Neural crest cell (in vitro differentiated cells): ENCODE measurements around the gene ZNF283. TPM values are rescaled to one million over a fixed set of nuclear protein-coding genes. Genes with fewer than 3 reads are reported as not detected.
"Not testable (repeated sequence)": the region's sequence is repeated elsewhere in the genome, so short reads cannot be mapped to it uniquely, and the experiment has no call there.

Experiments used
- DNase-seq: peaks from one replicate; pipeline ENCODE4 v3.0.0; 2021; ENCODE audit warnings: low read depth, mixed read lengths, low spot score
- H3K27ac Mint-ChIP-seq: one replicate; pipeline ENCODE4 v1.8.0; 2021; ENCODE audit warnings: mild to moderate bottlenecking, mixed read lengths; ENCODE audit not compliant: unreplicated experiment
- H3K27me3 Mint-ChIP-seq: 2 replicates; pipeline ENCODE4 v1.8.0; 2021; ENCODE audit warnings: low read depth, mild to moderate bottlenecking, mixed read lengths
- H3K36me3 Mint-ChIP-seq: 2 replicates; pipeline ENCODE4 v1.8.0; 2021; ENCODE audit warnings: low read depth, mild to moderate bottlenecking, mixed read lengths
- H3K4me1 Mint-ChIP-seq: 2 replicates; pipeline ENCODE4 v1.8.0; 2021; ENCODE audit warnings: mixed read lengths
- H3K4me3 Mint-ChIP-seq: one replicate; pipeline ENCODE4 v1.8.0; 2021; ENCODE audit warnings: mild to moderate bottlenecking, mixed read lengths
- H3K9me3 Mint-ChIP-seq: 2 replicates; pipeline ENCODE4 v1.8.0; 2021; ENCODE audit warnings: mixed read lengths
- total RNA-seq: library from RNA; stranded (reverse); gene quantifications from 2 replicates; pipeline ENCODE4 v1.2.1, GENCODE V29; 2021
- TF ChIP-seq, protein P1 (sequence below): fragments of 200-600 bp; sonication (generic); conservative IDR thresholded peaks from 2 replicates; pipeline ENCODE4 v1.5.0; 2021; ENCODE audit warnings: antibody characterized with exemption, mild to moderate bottlenecking

The ZNF283 gene
- total RNA-seq, 1 donor from 2014 or later = 13.6 TPM

DNA sequence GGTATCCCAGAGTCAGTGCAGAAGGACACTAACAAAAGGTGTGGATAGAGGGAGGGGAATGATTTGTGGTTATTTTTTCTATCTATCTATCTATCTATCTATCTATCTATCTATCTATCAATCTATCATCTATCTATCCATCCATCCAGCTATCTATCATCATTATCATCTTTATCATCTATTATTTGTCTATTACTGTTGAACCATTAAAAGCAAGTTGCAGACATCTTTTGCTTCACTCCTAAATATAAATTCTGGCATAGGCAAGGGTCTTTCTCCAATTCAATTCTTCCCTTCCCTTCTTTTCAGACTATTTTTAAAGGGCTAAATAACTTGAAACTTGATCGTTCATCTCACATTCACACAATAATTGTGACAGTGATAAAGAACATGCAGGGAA, 14.9 kb upstream of the ZNF283 start:
- Mint-ChIP-seq H3K9me3 (peaks cover 4% of the 10 kb centered on the region), H3K27me3 (peaks cover 54% of the 10 kb centered on the region), H3K36me3 (no peaks in the 10 kb centered on the region), H3K4me1 (peaks cover 12% of the 10 kb centered on the region), H3K27ac (no peak overlapping the region), H3K4me3 (no peak overlapping the region)
- DNase-seq = no peak
- TF ChIP-seq, protein P1, sequence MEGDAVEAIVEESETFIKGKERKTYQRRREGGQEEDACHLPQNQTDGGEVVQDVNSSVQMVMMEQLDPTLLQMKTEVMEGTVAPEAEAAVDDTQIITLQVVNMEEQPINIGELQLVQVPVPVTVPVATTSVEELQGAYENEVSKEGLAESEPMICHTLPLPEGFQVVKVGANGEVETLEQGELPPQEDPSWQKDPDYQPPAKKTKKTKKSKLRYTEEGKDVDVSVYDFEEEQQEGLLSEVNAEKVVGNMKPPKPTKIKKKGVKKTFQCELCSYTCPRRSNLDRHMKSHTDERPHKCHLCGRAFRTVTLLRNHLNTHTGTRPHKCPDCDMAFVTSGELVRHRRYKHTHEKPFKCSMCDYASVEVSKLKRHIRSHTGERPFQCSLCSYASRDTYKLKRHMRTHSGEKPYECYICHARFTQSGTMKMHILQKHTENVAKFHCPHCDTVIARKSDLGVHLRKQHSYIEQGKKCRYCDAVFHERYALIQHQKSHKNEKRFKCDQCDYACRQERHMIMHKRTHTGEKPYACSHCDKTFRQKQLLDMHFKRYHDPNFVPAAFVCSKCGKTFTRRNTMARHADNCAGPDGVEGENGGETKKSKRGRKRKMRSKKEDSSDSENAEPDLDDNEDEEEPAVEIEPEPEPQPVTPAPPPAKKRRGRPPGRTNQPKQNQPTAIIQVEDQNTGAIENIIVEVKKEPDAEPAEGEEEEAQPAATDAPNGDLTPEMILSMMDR = no peak

- Mint-ChIP-seq H3K27ac (no peak overlapping the region), H3K27me3 (peaks cover 52% of the 10 kb centered on the region), H3K4me3 (no peak overlapping the region), H3K4me1 (peaks cover 8% of the 10 kb centered on the region), H3K9me3 (peaks cover 4% of the 10 kb centered on the region), H3K36me3 (no peaks in the 10 kb centered on the region)
- TF ChIP-seq, protein P1 = no peak
- DNase-seq = no peak
Observed at GRCh38 chr19:43812688-43813087, 14.4 kb upstream of the ZNF283 start.

GRCh38 chr19:43814663-43815352, 12.3 kb upstream of the ZNF283 start:
- no peak overlapping the region for H3K27ac Mint-ChIP-seq
- DNase-seq = no peak
- H3K27me3 Mint-ChIP-seq = peaks cover 64% of the 10 kb centered on the region
- peaks cover 4% of the 10 kb centered on the region for H3K9me3 Mint-ChIP-seq
- H3K4me1 Mint-ChIP-seq = peaks cover 2% of the 10 kb centered on the region
- no peak overlapping the region for H3K4me3 Mint-ChIP-seq
- H3K36me3 Mint-ChIP-seq = no peaks in the 10 kb centered on the region
- TF ChIP-seq, protein P1 = no peak

DNA sequence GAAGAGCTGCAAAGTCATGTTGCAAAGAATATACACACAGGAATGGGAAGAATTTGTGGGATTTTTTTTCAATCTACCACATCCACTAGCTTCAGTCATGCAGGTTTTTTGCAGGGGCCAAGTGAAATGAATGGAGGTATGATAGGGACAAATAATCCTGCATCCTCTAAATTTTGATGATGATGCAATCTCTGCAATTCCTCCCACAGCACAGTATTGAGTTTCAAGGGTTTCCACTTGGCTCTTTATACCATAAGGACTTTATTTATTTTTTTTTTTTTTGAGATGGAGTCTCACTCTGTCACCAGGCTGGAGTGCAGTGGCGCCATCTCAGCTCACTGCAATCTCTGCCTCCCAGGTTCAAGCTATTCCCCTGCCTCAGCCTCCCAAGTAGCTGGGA, 9.7 kb upstream of the ZNF283 start:
- not testable (repeated sequence) for H3K27ac Mint-ChIP-seq, H3K4me3 Mint-ChIP-seq, H3K36me3 Mint-ChIP-seq, H3K9me3 Mint-ChIP-seq, DNase-seq, H3K4me1 Mint-ChIP-seq
- H3K27me3 Mint-ChIP-seq = peaks cover 65% of the 10 kb centered on the region

GRCh38 chr19:43818500-43818899, 8.6 kb upstream of the ZNF283 start:
- no peak overlapping the region for H3K27ac Mint-ChIP-seq
- H3K4me1 Mint-ChIP-seq = no peaks in the 10 kb centered on the region
- H3K36me3 Mint-ChIP-seq = no peaks in the 10 kb centered on the region
- no peak for DNase-seq
- TF ChIP-seq, protein P1 = no peak
- H3K27me3 Mint-ChIP-seq = peaks cover 67% of the 10 kb centered on the region
- peaks cover 4% of the 10 kb centered on the region for H3K9me3 Mint-ChIP-seq
- H3K4me3 Mint-ChIP-seq = no peak overlapping the region

- no peak for DNase-seq
- Mint-ChIP-seq H3K27me3 (peaks cover 73% of the 10 kb centered on the region), H3K27ac (no peak overlapping the region), H3K4me1 (no peaks in the 10 kb centered on the region), H3K9me3 (peaks cover 11% of the 10 kb centered on the region), H3K36me3 (peaks cover 2% of the 10 kb centered on the region), H3K4me3 (no peak overlapping the region)
- TF ChIP-seq, protein P1 = no peak
Observed at GRCh38 chr19:43820098-43820883, 6.8 kb upstream of the ZNF283 start.
